Smooth muscle cell (in vitro differentiated cells): ENCODE data around the gene IQUB. TPM values are rescaled to one million over a fixed set of nuclear protein-coding genes. Genes with fewer than 3 reads are reported as not detected.

Experiments used
- DNase-seq: peaks from one replicate; lab custom pipeline; 2025; ENCODE audit not compliant: unreplicated experiment; lab: John Stamatoyannopoulos, UW
- H2AFZ ChIP-seq: fragments of 200-600 bp; sonication (generic); 2 replicates; pipeline ENCODE4 v1.6.0; 2016; ENCODE audit warnings: antibody characterized with exemption, low read depth, mild to moderate bottlenecking
- H3F3A ChIP-seq: fragments of 200-600 bp; sonication (generic); 2 replicates; pipeline ENCODE4 v1.6.0; 2017; ENCODE audit warnings: antibody characterized with exemption, low read depth
- H3K27ac ChIP-seq: fragments of 200-600 bp; sonication (generic); 2 replicates; pipeline ENCODE4 v1.5.1; 2016; ENCODE audit warnings: low read depth, mild to moderate bottlenecking
- H3K27me3 ChIP-seq: fragments of 200-600 bp; sonication (generic); 2 replicates; pipeline ENCODE4 v1.6.1; 2016; ENCODE audit warnings: low read depth, mild to moderate bottlenecking
- H3K36me3 ChIP-seq: fragments of 200-600 bp; sonication (generic); 2 replicates; pipeline ENCODE4 v1.5.1; 2016; ENCODE audit warnings: low read depth
- H3K4me1 ChIP-seq: fragments of 200-600 bp; sonication (generic); 2 replicates; pipeline ENCODE4 v1.5.1; 2016; ENCODE audit warnings: low read depth
- H3K4me2 ChIP-seq: fragments of 200-600 bp; sonication (generic); 2 replicates; pipeline ENCODE4 v1.6.0; 2016; ENCODE audit warnings: mild to moderate bottlenecking
- H3K4me3 ChIP-seq: fragments of 200-600 bp; sonication (generic); 2 replicates; pipeline ENCODE4 v1.5.1; 2016; ENCODE audit warnings: mild to moderate bottlenecking
- H3K79me2 ChIP-seq: fragments of 200-600 bp; sonication (generic); 2 replicates; pipeline ENCODE4 v1.6.0; 2016; ENCODE audit warnings: low read depth, mild to moderate bottlenecking
- H3K9ac ChIP-seq: fragments of 200-600 bp; sonication (generic); 2 replicates; pipeline ENCODE4 v1.6.0; 2016; ENCODE audit warnings: low read depth
- H3K9me3 ChIP-seq: fragments of 200-600 bp; sonication (generic); replicated peaks from 2 replicates; pipeline ENCODE4 v1.5.1; 2016; ENCODE audit warnings: low read depth
- H4K20me1 ChIP-seq: fragments of 200-600 bp; sonication (generic); 2 replicates; pipeline ENCODE4 v1.6.0; 2016; ENCODE audit warnings: low read depth
- WGBS: methylation state at CpG from one replicate; pipeline ENCODE4 v1.1.7; 2016; ENCODE audit warnings: low lambda C conversion rate; 5-methylcytosine and 5-hydroxymethylcytosine counted together
- polyA plus RNA-seq: library from polyadenylated mRNA; unstranded; fragments of >200 nt; fragmentation: Nextera tagmentation; extraction: Ambion mirVana; gene quantifications from 2 replicates; pipeline ENCODE4 v1.2.1, GENCODE V29; 2016
- total RNA-seq: library from RNA; depleted of rRNA; stranded (reverse); fragments of >200 nt; gene quantifications from 2 replicates; pipeline ENCODE4 v1.2.3, GENCODE V29; 2014
- TF ChIP-seq, protein P1 (sequence below): fragments of 200-600 bp; sonication (generic); IDR thresholded peaks from 2 replicates; pipeline ENCODE4 v1.5.1; 2017; ENCODE audit warnings: borderline replicate concordance, mild to moderate bottlenecking, antibody characterized with exemption; ENCODE audit not compliant: insufficient read depth, poor library complexity, severe bottlenecking

The IQUB gene
- total and polyA plus RNA-seq, 2 experiments from 2014 or later: 0.58 to 2.1 TPM

DNA sequence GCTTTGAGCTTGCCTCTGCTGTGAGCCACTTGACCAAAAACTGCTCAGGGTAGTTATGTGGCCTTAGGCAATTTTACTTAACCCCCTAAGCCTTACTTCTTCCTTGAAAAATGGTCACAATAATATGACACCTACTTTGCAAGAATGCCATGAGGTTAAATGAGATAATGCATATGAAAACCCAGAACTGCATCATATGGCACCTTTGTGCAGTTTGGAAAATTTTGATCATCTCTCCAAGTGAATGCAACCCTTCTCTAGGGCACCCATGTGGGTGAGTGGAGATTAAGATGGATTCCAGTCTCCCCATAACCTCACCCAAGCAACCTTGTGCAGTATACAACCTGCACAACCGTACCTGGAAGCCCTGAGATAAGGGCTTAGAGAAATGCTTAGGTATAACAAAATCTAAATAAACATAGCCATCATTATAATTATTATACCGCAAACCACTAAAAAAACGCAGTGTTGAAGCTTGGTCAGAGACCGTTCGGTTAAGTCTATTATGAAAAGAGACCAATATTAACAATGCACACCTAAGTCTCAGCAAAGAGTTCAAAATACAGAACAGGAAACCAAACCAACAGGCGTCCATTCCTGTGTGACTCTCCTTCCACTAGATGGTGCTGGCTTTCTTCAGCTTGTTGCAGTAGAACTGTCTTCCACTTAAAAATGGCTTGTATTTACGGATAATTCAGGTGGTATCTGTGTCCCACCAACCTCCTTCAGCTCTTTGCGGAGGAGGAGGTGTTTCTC, 46.2 kb upstream of the IQUB start:
- 34% methylated on average over 8 of the region's 8 CpGs for WGBS
- TF ChIP-seq, protein P1, sequence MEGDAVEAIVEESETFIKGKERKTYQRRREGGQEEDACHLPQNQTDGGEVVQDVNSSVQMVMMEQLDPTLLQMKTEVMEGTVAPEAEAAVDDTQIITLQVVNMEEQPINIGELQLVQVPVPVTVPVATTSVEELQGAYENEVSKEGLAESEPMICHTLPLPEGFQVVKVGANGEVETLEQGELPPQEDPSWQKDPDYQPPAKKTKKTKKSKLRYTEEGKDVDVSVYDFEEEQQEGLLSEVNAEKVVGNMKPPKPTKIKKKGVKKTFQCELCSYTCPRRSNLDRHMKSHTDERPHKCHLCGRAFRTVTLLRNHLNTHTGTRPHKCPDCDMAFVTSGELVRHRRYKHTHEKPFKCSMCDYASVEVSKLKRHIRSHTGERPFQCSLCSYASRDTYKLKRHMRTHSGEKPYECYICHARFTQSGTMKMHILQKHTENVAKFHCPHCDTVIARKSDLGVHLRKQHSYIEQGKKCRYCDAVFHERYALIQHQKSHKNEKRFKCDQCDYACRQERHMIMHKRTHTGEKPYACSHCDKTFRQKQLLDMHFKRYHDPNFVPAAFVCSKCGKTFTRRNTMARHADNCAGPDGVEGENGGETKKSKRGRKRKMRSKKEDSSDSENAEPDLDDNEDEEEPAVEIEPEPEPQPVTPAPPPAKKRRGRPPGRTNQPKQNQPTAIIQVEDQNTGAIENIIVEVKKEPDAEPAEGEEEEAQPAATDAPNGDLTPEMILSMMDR: peak; percentile 62
- Histone ChIP-seq H3K4me2 (peak overlapping the region; percentile 60), H3K9ac (no peak overlapping the region), H3K79me2 (no peaks in the 10 kb centered on the region), H3K4me3 (no peak overlapping the region), H3K4me1 (no peaks in the 10 kb centered on the region), H3K9me3 (no peaks in the 10 kb centered on the region), H3F3A (no peaks in the 10 kb centered on the region), H3K27me3 (no peaks in the 10 kb centered on the region), H4K20me1 (no peaks in the 10 kb centered on the region), H3K36me3 (no peaks in the 10 kb centered on the region), H3K27ac (no peak overlapping the region), H2AFZ (peak overlapping the region; percentile 82)
- DNase-seq: no peak

DNA sequence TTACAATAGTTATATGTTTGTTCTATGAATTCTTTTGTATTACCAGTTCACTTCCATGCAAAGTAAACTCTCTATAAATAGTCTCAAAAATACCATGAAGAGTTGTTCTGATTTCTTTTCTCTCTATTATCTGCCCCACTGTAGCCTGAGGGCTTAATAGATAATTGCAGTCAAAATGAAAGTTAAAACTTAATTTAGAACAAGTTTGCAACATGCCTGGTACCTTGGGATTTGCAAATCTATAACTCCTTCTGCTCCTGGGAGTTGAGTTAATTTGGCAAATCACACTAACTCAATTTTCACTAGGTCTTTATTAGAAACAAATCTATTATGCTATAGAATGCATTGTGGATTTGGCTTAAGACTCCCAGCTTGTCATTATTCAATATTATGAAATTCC, 45.0 kb upstream of the IQUB start:
- H3K9me3 ChIP-seq: no peaks in the 10 kb centered on the region
- no peak for DNase-seq
- H3K27ac ChIP-seq: no peak overlapping the region
- H3K36me3 ChIP-seq: no peaks in the 10 kb centered on the region
- no peak overlapping the region for H3K4me2 ChIP-seq
- no peaks in the 10 kb centered on the region for H3K4me1 ChIP-seq
- H4K20me1 ChIP-seq: no peaks in the 10 kb centered on the region
- no peaks in the 10 kb centered on the region for H3K27me3 ChIP-seq
- H3F3A ChIP-seq: no peaks in the 10 kb centered on the region
- H3K4me3 ChIP-seq: no peak overlapping the region
- TF ChIP-seq, protein P1: no peak
- no peak overlapping the region for H2AFZ ChIP-seq
- H3K79me2 ChIP-seq: no peaks in the 10 kb centered on the region
- no peak overlapping the region for H3K9ac ChIP-seq

DNA sequence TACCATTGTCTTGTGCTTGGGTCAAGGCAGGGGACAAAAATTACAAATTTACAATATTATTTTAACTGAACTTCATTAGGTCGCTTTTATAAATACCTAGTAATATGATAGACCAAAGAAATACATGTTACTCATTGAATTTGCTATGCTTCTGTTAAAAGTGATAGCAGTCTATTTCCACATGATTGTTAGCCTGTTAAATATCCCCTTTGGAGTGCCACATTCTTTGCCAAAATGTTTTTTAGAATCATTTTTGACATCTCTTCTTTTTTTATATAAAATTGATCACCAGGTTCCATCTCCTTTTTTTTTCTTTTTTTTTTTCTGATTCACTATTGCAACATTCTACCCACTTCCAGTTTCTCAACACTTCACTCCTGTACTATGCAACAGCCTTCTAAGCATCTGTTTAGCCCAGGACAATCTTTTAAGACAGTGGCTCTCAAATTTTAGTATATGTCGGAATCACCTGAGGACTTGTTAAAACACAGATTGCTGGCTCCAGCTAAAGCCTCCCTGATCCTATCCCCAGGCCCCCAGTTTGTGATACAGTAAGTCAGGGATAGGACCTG, 39.6 kb upstream of the IQUB start:
- no peaks in the 10 kb centered on the region for H3K36me3 ChIP-seq
- no peaks in the 10 kb centered on the region for H3F3A ChIP-seq
- H3K4me1 ChIP-seq: no peaks in the 10 kb centered on the region
- H3K27ac ChIP-seq: no peak overlapping the region
- H3K9me3 ChIP-seq: no peaks in the 10 kb centered on the region
- no peaks in the 10 kb centered on the region for H4K20me1 ChIP-seq
- H2AFZ ChIP-seq: peak overlapping the region; percentile 19
- 90% methylated on average over 2 of the region's 2 CpGs for WGBS
- H3K27me3 ChIP-seq: no peaks in the 10 kb centered on the region
- DNase-seq: no peak
- H3K4me2 ChIP-seq: no peak overlapping the region
- no peak overlapping the region for H3K4me3 ChIP-seq
- no peak overlapping the region for H3K9ac ChIP-seq
- H3K79me2 ChIP-seq: no peaks in the 10 kb centered on the region
- TF ChIP-seq, protein P1: no peak

DNA sequence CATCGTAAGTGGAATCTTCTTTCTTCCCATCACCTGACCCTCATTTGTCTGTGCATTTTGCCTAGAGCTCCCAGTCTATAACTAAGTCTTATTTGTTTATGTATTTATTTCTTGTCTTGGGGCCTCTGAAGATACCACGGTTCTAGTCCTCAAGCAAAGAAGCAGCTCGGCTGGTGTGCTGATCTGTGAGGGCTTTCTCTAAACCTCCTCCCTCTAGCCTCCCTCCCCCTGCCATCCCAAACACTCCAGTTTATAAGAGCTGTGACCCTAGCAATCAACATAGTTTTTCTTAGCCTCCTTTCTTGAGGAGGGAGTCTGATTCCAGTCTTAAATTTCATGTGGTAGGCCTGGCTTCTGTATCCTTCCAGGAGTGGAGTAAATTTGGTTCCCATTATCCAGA, 38.9 kb upstream of the IQUB start:
- H3K4me2 ChIP-seq: no peak overlapping the region
- no peaks in the 10 kb centered on the region for H3K9me3 ChIP-seq
- no peak overlapping the region for H3K27ac ChIP-seq
- H2AFZ ChIP-seq: no peak overlapping the region
- no peak overlapping the region for H3K4me3 ChIP-seq
- 55% methylated on average over 3 of the region's 3 CpGs for WGBS
- H4K20me1 ChIP-seq: no peaks in the 10 kb centered on the region
- no peak for DNase-seq
- H3K27me3 ChIP-seq: no peaks in the 10 kb centered on the region
- no peaks in the 10 kb centered on the region for H3F3A ChIP-seq
- TF ChIP-seq, protein P1: no peak
- no peaks in the 10 kb centered on the region for H3K79me2 ChIP-seq
- H3K36me3 ChIP-seq: no peaks in the 10 kb centered on the region
- no peaks in the 10 kb centered on the region for H3K4me1 ChIP-seq
- no peak overlapping the region for H3K9ac ChIP-seq
